GM18858 (cell line): Measurements from ENCODE around the gene PPP2R3B.
"Not testable (repeated sequence)": the region's sequence is repeated elsewhere in the genome, so short reads cannot be mapped to it uniquely, and the experiment has no call there.

Experiments used
- ATAC-seq: cut with Tn5 transposase; IDR thresholded peaks from one replicate; pipeline ENCODE4 v1.9.1; 2021; ENCODE audit not compliant: unreplicated experiment

PPP2R3B gene

GRCh38 chrX:305781-306613 lies 80.7 kb downstream of the PPP2R3B start:
- not testable (repeated sequence) for ATAC-seq

GRCh38 chrX:302975-303374 lies 83.7 kb downstream of the PPP2R3B start:
- ATAC-seq: no peak

GRCh38 chrX:300334-300733 lies 86.4 kb downstream of the PPP2R3B start:
- no peak for ATAC-seq

GRCh38 chrX:298993-299392 lies 87.7 kb downstream of the PPP2R3B start:
- ATAC-seq: no peak

GRCh38 chrX:295136-295535 lies 91.6 kb downstream of the PPP2R3B start:
- ATAC-seq: no peak

GRCh38 chrX:292900-293897 lies 93.5 kb downstream of the PPP2R3B start:
- no peak for ATAC-seq

GRCh38 chrX:291411-291901 lies 95.3 kb downstream of the PPP2R3B start:
- no peak for ATAC-seq

GRCh38 chrX:290476-291166 lies 96.1 kb downstream of the PPP2R3B start:
- ATAC-seq: no peak

- ATAC-seq: no peak
These were observed 98.1 kb downstream of the PPP2R3B start for GRCh38 chrX:288561-288991.

- no peak for ATAC-seq
These were observed 99.0 kb downstream of the PPP2R3B start for GRCh38 chrX:287670-288069.

- no peak for ATAC-seq
These were observed 101.5 kb downstream of the PPP2R3B start for GRCh38 chrX:285076-285677.
